C4-2B (cell line): ENCODE results near the gene NME9.

Experiments used
- CTCF ChIP-seq: fragments of 450-650 bp; conservative IDR thresholded peaks from 2 replicates; pipeline ENCODE4 v1.5.1; 2017; ENCODE audit warnings: mild to moderate bottlenecking
- ZFX ChIP-seq: fragments of 450-650 bp; IDR thresholded peaks from 2 replicates; pipeline ENCODE4 v1.6.1; 2017

- TF ChIP-seq CTCF (no peak), ZFX (no peak)
Measured at GRCh38 chr3:138356730-138357405, 27.2 kb upstream of the NME9 start.
